Renal pelvis (tissue), 4 donors: ENCODE measurements around the gene GRIK5. TPM values are rescaled to one million over a fixed set of nuclear protein-coding genes. Genes with fewer than 3 reads are reported as not detected.
A peak's percentile ranks its signal among the peaks of the same experiment; 100 is the strongest.
"Not testable (repeated sequence)": the region's sequence is repeated elsewhere in the genome, so short reads cannot be mapped to it uniquely, and the experiment has no call there.

ENCODE experiments used
- DNase-seq: peaks from one replicate; pipeline ENCODE4 v3.0.0-alpha.2; 2013
- polyA plus RNA-seq, 3 donors: library from polyadenylated mRNA; unstranded; fragments of 120-200 nt; gene quantifications; one replicate each; pipeline ENCODE4 v1.2.1, GENCODE V29; 2013; ENCODE audit not compliant: insufficient read length in 3 of 3

Gene GRIK5
- polyA plus RNA-seq, 3 donors: 24.1 to 30.6 (median 30.5) TPM

GRCh38 chr19:42022616-42023015 lies 47.4 kb downstream of the GRIK5 start:
- DNase-seq: no peak

GRCh38 chr19:42021185-42021584 lies 48.8 kb downstream of the GRIK5 start:
- DNase-seq: no peak

- no peak for DNase-seq
These were observed 51.4 kb downstream of the GRIK5 start for GRCh38 chr19:42018503-42019193.

- DNase-seq: no peak
These were observed 53.0 kb downstream of the GRIK5 start for GRCh38 chr19:42017040-42017439.

GRCh38 chr19:42012747-42013146 lies 57.3 kb downstream of the GRIK5 start:
- not testable (repeated sequence) for DNase-seq

GRCh38 chr19:42010245-42011126 lies 59.5 kb downstream of the GRIK5 start:
- no peak for DNase-seq

GRCh38 chr19:42006569-42006968 lies 63.4 kb downstream of the GRIK5 start:
- DNase-seq: no peak

GRCh38 chr19:42005504-42005903 lies 64.5 kb downstream of the GRIK5 start:
- DNase-seq: no peak

GRCh38 chr19:42003506-42004294 lies 66.3 kb downstream of the GRIK5 start:
- DNase-seq: no peak

- no peak for DNase-seq
These were observed 70.2 kb downstream of the GRIK5 start for GRCh38 chr19:41999878-42000208.

GRCh38 chr19:41999071-41999877 lies 70.7 kb downstream of the GRIK5 start:
- no peak for DNase-seq

GRCh38 chr19:41998246-41999020 lies 71.6 kb downstream of the GRIK5 start:
- DNase-seq: peak; percentile 30

- DNase-seq: no peak
These were observed 72.2 kb downstream of the GRIK5 start for GRCh38 chr19:41997851-41998229.

- peak; percentile 52 for DNase-seq
These were observed 72.7 kb downstream of the GRIK5 start for GRCh38 chr19:41997121-41997850.

- no peak for DNase-seq
These were observed 73.8 kb downstream of the GRIK5 start for GRCh38 chr19:41995959-41996797.

GRCh38 chr19:41994994-41995958 lies 74.7 kb downstream of the GRIK5 start:
- DNase-seq: no peak

- no peak for DNase-seq
These were observed 75.5 kb downstream of the GRIK5 start for GRCh38 chr19:41994521-41994971.
